Measurements from ENCODE around the gene AKR1C1.
"Not testable (repeated sequence)": the region's sequence is repeated elsewhere in the genome, so short reads cannot be mapped to it uniquely, and the experiment has no call there.

DNA sequence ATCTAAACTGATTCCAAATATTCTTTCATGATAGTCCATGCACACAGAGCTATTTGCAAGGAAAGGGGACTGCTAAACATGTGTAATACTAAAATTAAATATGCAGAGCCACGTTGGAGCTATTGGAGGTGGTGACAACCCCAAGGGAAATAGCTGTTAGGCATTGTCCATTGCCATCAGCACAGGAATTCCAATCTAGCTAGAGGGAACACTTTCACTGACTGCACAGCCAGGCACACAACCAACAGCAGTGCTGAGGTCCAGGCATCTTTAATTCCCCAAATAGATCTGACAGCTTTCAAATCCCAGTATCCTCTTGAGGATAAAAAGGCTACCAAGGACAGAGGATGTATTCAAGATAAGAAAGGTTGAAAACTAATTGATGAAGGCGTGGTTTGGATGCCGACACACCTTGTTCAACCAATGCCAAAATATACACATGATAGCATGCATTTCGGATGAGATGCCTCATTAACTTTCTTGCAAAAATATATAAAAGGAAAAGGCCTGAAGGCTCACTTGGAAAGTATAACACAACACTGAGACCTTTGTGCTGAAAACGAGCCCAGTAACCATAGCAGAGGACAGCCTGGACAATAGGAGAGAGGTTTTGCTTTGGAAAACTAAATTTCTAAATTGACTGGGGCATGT lies 11.6 kb upstream of the AKR1C1 start:
- TF ChIP-seq, protein P1, sequence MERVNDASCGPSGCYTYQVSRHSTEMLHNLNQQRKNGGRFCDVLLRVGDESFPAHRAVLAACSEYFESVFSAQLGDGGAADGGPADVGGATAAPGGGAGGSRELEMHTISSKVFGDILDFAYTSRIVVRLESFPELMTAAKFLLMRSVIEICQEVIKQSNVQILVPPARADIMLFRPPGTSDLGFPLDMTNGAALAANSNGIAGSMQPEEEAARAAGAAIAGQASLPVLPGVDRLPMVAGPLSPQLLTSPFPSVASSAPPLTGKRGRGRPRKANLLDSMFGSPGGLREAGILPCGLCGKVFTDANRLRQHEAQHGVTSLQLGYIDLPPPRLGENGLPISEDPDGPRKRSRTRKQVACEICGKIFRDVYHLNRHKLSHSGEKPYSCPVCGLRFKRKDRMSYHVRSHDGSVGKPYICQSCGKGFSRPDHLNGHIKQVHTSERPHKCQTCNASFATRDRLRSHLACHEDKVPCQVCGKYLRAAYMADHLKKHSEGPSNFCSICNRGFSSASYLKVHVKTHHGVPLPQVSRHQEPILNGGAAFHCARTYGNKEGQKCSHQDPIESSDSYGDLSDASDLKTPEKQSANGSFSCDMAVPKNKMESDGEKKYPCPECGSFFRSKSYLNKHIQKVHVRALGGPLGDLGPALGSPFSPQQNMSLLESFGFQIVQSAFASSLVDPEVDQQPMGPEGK (CRISPR knock-in tag; IDR thresholded peaks at IDR 0.05; ENCODE audit: borderline replicate concordance): not testable (repeated sequence)
- TF ChIP-seq TSHZ2, CSDC2, ZFP3 (CRISPR knock-in tag; IDR thresholded peaks at IDR 0.05): not testable (repeated sequence)
- TF ChIP-seq, protein P2, sequence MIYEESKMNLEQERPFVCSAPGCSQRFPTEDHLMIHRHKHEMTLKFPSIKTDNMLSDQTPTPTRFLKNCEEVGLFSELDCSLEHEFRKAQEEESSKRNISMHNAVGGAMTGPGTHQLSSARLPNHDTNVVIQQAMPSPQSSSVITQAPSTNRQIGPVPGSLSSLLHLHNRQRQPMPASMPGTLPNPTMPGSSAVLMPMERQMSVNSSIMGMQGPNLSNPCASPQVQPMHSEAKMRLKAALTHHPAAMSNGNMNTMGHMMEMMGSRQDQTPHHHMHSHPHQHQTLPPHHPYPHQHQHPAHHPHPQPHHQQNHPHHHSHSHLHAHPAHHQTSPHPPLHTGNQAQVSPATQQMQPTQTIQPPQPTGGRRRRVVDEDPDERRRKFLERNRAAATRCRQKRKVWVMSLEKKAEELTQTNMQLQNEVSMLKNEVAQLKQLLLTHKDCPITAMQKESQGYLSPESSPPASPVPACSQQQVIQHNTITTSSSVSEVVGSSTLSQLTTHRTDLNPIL (CRISPR knock-in tag; IDR thresholded peaks at IDR 0.05; ENCODE audit: low read depth): not testable (repeated sequence)
